WTC11 (cell line): ENCODE results near the gene C1QTNF9B.

ENCODE experiments used
- ESRRA ChIP-seq: sonication (generic); formaldehyde crosslinking; IDR thresholded peaks from 2 replicates; pipeline ENCODE4 v1.8.1; 2022; ENCODE audit warnings: mild to moderate bottlenecking, missing genetic modification reagents, borderline replicate concordance
- FOXJ3 ChIP-seq: sonication (generic); formaldehyde crosslinking; IDR thresholded peaks from 2 replicates; pipeline ENCODE4 v1.9.0; 2021; ENCODE audit warnings: missing genetic modification reagents, mild to moderate bottlenecking, borderline replicate concordance
- IRF2 ChIP-seq: sonication (generic); formaldehyde crosslinking; IDR thresholded peaks from 2 replicates; pipeline ENCODE4 v1.8.0; 2022; ENCODE audit warnings: low read depth, missing genetic modification reagents, borderline replicate concordance
- JUN ChIP-seq: sonication (generic); formaldehyde crosslinking; IDR thresholded peaks from 2 replicates; pipeline ENCODE4 v1.8.0; 2023; ENCODE audit warnings: mild to moderate bottlenecking, missing genetic modification reagents
- KAT7 ChIP-seq: sonication (generic); formaldehyde crosslinking; IDR thresholded peaks from 2 replicates; pipeline ENCODE4 v1.8.1; 2023; ENCODE audit warnings: missing genetic modification reagents, mild to moderate bottlenecking, borderline replicate concordance
- ZNF232 ChIP-seq: sonication (generic); formaldehyde crosslinking; IDR thresholded peaks from 2 replicates; pipeline ENCODE4 v1.8.0; 2022; ENCODE audit warnings: mild to moderate bottlenecking, missing genetic modification reagents
- TF ChIP-seq, protein P1 (sequence below): fragments of 200-600 bp; IDR thresholded peaks from 2 replicates; pipeline ENCODE4 v1.8.0; 2022; ENCODE audit warnings: antibody characterized with exemption
- TF ChIP-seq, protein P2 (sequence below): fragments of 250-450 bp; sonication (Bioruptor Pico); IDR thresholded peaks from 2 replicates; pipeline ENCODE4 v1.9.0; 2021; ENCODE audit warnings: mild to moderate bottlenecking
- TF ChIP-seq, protein P3 (sequence below): sonication (generic); formaldehyde crosslinking; conservative IDR thresholded peaks from 2 replicates; pipeline ENCODE4 v1.8.1; 2023; ENCODE audit warnings: mild to moderate bottlenecking, low read depth, missing genetic modification reagents, moderate library complexity
- TF ChIP-seq, protein P4 (sequence below): fragments of 250-450 bp; sonication (Bioruptor Pico); IDR thresholded peaks from 2 replicates; pipeline ENCODE4 v2.1.2; 2022; ENCODE audit warnings: mild to moderate bottlenecking, moderate library complexity
- TF ChIP-seq, protein P5 (sequence below): sonication (generic); formaldehyde crosslinking; IDR thresholded peaks from 2 replicates; pipeline ENCODE4 v1.8.1; 2022; ENCODE audit warnings: low read depth, mild to moderate bottlenecking, moderate library complexity, missing genetic modification reagents, borderline replicate concordance

DNA sequence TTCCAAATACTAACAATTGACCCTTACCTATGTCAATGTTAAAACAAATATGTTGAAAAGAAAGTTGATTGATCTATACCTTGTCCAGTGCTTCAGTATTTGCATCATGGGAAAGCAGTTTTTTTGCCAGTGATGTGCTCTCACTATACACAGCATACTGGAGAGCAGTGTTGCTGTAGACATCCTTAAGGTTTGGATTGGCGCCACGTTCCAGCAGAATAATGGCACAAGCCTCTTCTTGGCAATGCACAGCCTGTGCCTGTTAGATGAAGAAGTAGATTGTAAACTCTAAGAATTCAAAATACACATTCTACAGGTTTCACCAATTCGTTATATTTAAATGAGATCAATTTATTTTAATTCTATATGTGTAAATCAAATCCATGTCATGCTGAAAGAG is 43.9 kb upstream of the C1QTNF9B start:
- TF ChIP-seq, protein P1, sequence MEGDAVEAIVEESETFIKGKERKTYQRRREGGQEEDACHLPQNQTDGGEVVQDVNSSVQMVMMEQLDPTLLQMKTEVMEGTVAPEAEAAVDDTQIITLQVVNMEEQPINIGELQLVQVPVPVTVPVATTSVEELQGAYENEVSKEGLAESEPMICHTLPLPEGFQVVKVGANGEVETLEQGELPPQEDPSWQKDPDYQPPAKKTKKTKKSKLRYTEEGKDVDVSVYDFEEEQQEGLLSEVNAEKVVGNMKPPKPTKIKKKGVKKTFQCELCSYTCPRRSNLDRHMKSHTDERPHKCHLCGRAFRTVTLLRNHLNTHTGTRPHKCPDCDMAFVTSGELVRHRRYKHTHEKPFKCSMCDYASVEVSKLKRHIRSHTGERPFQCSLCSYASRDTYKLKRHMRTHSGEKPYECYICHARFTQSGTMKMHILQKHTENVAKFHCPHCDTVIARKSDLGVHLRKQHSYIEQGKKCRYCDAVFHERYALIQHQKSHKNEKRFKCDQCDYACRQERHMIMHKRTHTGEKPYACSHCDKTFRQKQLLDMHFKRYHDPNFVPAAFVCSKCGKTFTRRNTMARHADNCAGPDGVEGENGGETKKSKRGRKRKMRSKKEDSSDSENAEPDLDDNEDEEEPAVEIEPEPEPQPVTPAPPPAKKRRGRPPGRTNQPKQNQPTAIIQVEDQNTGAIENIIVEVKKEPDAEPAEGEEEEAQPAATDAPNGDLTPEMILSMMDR: no peak
- TF ChIP-seq ESRRA (no peak), ZNF232 (CRISPR knock-in tag) (no peak), JUN (no peak), FOXJ3 (CRISPR knock-in tag) (no peak), KAT7 (CRISPR knock-in tag) (no peak), IRF2 (no peak)
- TF ChIP-seq, protein P2, sequence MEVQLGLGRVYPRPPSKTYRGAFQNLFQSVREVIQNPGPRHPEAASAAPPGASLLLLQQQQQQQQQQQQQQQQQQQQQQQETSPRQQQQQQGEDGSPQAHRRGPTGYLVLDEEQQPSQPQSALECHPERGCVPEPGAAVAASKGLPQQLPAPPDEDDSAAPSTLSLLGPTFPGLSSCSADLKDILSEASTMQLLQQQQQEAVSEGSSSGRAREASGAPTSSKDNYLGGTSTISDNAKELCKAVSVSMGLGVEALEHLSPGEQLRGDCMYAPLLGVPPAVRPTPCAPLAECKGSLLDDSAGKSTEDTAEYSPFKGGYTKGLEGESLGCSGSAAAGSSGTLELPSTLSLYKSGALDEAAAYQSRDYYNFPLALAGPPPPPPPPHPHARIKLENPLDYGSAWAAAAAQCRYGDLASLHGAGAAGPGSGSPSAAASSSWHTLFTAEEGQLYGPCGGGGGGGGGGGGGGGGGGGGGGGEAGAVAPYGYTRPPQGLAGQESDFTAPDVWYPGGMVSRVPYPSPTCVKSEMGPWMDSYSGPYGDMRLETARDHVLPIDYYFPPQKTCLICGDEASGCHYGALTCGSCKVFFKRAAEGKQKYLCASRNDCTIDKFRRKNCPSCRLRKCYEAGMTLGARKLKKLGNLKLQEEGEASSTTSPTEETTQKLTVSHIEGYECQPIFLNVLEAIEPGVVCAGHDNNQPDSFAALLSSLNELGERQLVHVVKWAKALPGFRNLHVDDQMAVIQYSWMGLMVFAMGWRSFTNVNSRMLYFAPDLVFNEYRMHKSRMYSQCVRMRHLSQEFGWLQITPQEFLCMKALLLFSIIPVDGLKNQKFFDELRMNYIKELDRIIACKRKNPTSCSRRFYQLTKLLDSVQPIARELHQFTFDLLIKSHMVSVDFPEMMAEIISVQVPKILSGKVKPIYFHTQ: no peak
- TF ChIP-seq, protein P3, sequence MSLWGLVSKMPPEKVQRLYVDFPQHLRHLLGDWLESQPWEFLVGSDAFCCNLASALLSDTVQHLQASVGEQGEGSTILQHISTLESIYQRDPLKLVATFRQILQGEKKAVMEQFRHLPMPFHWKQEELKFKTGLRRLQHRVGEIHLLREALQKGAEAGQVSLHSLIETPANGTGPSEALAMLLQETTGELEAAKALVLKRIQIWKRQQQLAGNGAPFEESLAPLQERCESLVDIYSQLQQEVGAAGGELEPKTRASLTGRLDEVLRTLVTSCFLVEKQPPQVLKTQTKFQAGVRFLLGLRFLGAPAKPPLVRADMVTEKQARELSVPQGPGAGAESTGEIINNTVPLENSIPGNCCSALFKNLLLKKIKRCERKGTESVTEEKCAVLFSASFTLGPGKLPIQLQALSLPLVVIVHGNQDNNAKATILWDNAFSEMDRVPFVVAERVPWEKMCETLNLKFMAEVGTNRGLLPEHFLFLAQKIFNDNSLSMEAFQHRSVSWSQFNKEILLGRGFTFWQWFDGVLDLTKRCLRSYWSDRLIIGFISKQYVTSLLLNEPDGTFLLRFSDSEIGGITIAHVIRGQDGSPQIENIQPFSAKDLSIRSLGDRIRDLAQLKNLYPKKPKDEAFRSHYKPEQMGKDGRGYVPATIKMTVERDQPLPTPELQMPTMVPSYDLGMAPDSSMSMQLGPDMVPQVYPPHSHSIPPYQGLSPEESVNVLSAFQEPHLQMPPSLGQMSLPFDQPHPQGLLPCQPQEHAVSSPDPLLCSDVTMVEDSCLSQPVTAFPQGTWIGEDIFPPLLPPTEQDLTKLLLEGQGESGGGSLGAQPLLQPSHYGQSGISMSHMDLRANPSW (CRISPR knock-in tag): no peak
- TF ChIP-seq, protein P4, sequence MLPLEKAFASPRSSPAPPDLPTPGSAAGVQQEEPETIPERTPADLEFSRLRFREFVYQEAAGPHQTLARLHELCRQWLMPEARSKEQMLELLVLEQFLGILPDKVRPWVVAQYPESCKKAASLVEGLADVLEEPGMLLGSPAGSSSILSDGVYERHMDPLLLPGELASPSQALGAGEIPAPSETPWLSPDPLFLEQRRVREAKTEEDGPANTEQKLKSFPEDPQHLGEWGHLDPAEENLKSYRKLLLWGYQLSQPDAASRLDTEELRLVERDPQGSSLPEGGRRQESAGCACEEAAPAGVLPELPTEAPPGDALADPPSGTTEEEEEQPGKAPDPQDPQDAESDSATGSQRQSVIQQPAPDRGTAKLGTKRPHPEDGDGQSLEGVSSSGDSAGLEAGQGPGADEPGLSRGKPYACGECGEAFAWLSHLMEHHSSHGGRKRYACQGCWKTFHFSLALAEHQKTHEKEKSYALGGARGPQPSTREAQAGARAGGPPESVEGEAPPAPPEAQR (CRISPR knock-in tag): no peak
- TF ChIP-seq, protein P5, sequence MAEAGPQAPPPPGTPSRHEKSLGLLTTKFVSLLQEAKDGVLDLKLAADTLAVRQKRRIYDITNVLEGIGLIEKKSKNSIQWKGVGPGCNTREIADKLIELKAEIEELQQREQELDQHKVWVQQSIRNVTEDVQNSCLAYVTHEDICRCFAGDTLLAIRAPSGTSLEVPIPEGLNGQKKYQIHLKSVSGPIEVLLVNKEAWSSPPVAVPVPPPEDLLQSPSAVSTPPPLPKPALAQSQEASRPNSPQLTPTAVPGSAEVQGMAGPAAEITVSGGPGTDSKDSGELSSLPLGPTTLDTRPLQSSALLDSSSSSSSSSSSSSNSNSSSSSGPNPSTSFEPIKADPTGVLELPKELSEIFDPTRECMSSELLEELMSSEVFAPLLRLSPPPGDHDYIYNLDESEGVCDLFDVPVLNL (CRISPR knock-in tag): no peak
